Regular cardiac myocyte (primary cell): ENCODE results near the gene XPO1. TPM values are rescaled to one million over a fixed set of nuclear protein-coding genes. Genes with fewer than 3 reads are reported as not detected.

ENCODE experiments used
- total RNA-seq: library from RNA; depleted of rRNA; stranded (reverse); fragments of >200 nt; gene quantifications from 2 replicates; pipeline ENCODE4 v1.2.3, GENCODE V29; 2014

The XPO1 gene
- total RNA-seq: 276 and 362 TPM in 2 replicates

GRCh38 chr2:61538200-61538919 lies at the start of gene XPO1:
TSS of gene XPO1 (minus strand) at chr2:61538356. CDS start at chr2:61533897, 4,459 bp downstream.

DNA sequence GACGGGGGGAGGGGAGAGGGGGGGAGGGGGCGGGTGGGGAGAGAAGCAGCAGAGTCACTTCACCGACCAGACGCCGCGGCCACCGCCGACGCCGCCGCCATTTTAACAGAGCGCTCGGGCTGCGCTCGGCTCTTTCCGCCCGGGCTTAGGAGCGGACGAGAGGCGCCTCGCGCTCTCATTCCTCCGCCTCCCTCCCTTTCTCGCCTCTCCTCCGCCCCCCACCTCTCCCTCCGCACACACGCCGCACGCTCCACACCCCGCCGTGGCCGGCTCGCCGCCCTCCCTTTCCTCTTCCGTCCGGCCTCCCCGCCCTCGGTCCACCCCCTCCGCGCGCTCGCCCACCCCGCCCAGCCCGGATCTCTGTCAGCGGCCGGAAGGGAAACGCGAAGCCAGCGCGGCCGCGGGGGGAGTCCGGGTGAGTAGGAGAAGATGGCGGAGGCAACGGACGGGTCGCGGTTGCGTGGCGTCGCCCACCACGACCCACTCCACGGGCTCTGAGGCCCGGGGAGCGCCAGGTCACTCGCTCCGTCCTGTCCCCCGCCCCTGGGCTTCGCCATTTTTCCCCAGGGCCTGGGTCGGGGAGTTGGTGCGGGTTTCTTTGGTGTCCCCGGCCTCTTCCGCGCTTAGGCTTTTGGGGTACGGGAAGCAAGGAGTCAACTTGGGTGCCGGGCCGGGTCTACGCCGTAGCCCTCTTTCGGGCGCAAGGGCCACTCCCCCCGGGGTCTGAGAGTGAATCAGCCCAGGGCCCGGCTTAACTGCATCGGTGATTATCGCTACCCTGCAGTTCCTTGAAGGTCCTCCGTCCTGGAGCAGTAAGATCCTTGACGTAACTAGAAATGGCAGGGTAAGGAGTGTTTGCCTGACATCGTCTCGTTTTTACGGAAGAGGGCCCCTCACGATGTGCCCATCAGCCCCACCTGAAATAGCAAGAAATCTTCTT lies 66.9 kb downstream of the XPO1 start, which contains the start of gene USP34:
TSS of gene USP34 (minus strand) at position 123 of the 940 bp plus-strand sequence. CDS start 395 bp downstream, outside the sequence.

Other genes starting within 250 kb of the XPO1 start
- 73.2 and 104 TPM in 2 replicates for gene USP34, start 67.3 kb downstream of the XPO1 start, total RNA-seq